Measurements from ENCODE around the gene SLC2A4.

The SLC2A4 gene

DNA sequence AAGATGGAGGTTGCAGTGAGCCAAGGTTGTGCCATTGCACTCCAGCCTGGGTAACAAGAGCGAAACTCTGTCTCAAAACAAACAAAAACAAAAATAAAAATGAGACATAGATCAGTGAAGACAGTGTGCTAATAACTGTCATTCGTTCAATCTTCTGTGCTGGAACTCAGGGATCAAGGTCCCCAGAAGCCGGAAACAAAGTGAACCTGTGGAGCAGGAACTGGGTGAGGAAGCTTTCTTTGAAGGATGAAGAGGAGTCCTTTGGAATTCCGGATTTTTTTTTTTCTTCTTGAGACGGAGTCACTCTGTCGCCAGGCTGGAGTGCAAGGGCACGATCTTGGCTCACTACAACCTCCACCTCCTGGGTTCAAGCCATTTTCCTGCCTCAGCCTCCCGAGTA lies 2.1 kb upstream of the SLC2A4 start:
- DNase-seq, result no peak

DNA sequence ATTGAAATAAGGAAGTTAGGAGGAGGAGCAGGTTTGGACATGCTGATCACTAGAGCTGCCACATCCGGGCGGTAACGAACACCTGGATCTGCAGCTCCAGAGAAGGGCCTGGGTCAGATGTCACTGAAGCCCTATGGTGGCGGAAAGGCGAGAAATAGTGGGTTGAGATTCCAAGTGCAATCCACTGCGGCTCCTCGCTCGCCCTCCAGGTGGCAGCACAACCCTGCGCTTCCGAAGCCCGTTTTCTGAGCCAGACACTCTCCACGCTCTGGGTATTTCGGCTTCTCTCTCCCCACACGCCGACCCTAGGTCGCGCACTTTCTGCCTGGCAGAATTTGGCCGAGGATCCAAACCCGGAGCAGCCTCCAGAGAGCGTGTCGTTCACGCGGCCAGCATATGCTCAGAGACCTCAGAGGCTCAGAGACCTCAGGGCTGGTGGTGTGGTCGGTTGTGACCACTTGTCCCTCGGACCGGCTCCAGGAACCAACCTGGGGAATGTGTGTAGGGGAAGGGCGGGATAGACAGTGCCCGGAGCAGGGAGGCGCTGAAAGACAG lies 922 bp upstream of the SLC2A4 start:
- DNase-seq, result peak; percentile 94

DNA sequence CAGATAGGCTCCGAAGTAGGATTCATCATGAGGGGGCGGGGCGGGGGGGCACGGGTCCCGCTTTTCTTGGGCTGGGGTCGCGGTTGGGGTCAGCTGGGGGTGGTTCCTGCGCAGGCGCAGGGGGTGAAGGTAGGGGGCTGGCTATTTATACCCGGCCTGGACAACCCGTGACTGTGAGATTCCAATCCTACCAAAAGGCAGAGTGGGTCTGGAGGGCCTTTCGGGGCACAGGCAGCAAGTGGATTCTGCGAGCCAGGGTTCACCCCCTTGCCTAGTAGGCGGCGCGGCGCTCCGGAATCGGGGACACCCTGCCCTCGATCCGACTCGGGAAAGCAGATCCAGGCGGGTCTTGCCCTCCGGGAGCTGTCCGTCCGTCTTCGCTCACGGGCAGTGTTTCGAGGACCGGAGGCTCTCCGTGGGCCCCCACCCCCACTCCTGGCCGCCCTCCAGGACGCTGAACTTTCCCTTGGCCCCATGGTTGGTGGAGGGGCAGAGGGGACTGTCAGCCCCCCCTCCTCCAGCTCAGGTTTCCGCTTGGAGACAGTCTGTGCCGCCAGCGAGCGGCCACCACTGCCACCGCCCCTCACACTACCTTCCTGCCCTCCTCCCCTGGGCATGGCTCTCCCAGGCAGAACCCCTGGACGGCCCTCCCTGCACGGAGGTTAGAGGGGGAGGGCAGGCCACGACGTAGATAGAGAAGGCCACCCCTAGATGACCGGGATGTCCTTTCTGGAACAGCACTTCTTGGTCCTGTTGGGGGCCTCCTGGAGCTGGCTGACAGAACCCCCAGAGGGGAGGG lies 634 bp downstream of the SLC2A4 start:
- peak; percentile 46 for DNase-seq

DNA sequence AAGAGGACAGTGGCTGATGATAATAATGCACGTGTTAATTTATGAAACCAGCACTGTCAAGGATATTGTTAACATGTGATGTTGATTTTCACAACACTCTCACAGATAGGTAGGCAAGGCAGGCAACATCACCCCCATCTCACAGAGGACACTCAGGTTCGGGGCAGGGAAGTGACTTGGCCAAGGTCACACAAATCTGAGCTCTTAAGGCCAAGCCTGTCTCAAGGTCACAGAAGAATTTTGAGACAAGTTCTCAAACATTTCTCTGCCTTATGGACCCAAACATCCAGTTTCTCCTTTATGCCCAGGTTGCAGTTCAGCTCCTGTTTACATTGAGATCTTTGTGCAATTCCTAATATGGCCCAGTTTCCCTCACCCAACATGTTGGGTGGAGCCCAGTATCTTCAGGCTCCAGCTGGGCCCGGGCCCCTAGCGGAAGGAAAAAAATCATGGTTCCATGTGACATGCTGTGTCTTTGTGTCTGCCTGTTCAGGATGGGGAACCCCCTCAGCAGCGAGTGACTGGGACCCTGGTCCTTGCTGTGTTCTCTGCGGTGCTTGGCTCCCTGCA lies 1.3 kb downstream of the SLC2A4 start:
- peak; percentile 89 for DNase-seq

GRCh38 chr17:7283471-7284216 lies 2.1 kb downstream of the SLC2A4 start:
- no peak for DNase-seq

- no peak for DNase-seq
Observed at GRCh38 chr17:7284911-7285310, 3.4 kb downstream of the SLC2A4 start.

- DNase-seq, result no peak
Observed at GRCh38 chr17:7285679-7286078, 4.2 kb downstream of the SLC2A4 start.

GRCh38 chr17:7289256-7290032 lies 7.9 kb downstream of the SLC2A4 start:
- DNase-seq, result no peak

DNA sequence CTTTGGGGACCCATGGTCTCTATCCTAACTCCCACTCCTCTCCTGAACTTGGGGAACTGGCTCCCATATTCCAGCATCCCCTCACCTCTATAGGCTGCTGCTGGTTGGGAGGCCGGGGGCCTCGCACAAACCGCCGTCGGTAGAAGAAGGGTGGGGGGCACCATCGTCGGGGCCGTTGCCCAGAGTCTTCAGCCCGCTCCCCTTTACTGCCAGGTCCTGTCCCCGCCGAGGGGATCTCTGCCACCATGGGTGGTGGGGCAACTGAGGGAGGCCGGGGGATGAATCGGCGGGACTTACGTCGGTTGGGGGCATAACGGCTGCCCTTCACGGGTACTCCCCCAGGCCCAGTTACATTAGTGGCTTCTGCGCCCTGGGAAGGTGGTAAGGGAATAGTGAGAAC lies 8.6 kb downstream of the SLC2A4 start:
- no peak for DNase-seq

DNA sequence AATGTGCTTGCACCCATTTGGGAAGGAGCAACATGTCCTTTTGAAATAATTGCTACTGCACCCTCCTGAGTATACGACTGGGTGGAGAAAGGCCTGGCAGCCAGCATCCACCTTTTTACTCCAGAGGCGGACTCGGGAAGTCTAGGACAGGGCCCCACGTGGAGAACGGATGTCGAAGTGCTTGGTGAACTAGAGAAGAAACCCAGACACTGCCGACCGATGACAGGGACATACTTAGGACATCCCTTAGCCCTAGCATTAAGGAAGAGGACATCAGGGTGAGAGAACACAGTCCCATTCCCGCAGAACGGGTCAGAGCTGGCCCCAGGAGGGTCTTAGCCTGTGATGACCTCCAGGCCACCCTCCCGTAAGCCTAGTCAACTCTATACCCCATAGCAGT lies 9.2 kb downstream of the SLC2A4 start:
- DNase-seq, result no peak

DNA sequence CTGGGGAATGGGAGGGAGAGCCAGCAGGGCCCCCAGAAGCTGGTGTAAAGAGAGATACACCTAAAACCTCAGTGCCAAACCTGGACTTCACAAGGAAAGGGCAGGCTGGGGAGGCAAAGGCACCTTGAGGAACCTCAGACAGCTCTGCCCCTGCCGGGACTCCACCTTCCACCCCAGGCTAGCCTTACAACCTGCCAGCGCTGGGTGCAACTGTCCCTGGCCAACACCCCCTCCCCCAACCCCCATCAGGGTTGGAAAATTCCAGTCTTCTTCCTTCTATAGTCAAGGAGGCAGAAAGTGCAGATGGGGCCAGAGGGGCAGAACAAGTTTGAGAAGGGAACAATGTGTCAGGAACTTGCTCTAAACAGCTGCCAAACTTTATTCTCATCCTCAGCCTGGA lies 10.7 kb downstream of the SLC2A4 start:
- DNase-seq, result no peak

DNA sequence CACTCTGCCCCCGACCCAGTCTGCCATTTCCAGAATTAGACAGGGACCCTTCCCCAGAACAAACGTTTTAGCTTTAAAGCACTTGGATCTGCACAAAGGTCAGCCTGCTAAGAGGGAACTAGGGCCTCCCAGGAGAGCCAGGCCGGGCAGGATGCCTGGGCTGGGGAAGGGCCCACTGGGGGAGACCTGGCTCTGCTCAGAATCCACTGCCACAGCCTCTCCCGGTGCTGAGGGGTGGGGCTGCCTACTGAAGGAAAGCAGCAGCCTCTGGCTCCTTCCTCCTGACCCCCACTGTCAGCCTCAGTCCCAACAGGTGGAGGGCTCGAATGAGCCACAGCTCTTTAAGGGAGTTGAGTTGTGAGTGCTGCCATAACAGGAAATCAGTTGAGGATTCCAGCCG lies 11.2 kb downstream of the SLC2A4 start:
- DNase-seq, result no peak

GRCh38 chr17:7293159-7293558 lies 11.6 kb downstream of the SLC2A4 start:
- no peak for DNase-seq

- peak; percentile 82 for DNase-seq
Observed at GRCh38 chr17:7293816-7294613, 12.5 kb downstream of the SLC2A4 start.

GRCh38 chr17:7294614-7295153 lies 13.2 kb downstream of the SLC2A4 start, which contains the start of gene YBX2:
YBX2 (minus strand) TSS chr17:7294639; CDS start chr17:7294500, 139 bp downstream.
- DNase-seq, result peak; percentile 84

GRCh38 chr17:7295230-7296180 lies 14.0 kb downstream of the SLC2A4 start:
- peak; percentile 49 for DNase-seq

GRCh38 chr17:7296189-7296861 lies 14.8 kb downstream of the SLC2A4 start:
- peak; percentile 88 for DNase-seq

DNA sequence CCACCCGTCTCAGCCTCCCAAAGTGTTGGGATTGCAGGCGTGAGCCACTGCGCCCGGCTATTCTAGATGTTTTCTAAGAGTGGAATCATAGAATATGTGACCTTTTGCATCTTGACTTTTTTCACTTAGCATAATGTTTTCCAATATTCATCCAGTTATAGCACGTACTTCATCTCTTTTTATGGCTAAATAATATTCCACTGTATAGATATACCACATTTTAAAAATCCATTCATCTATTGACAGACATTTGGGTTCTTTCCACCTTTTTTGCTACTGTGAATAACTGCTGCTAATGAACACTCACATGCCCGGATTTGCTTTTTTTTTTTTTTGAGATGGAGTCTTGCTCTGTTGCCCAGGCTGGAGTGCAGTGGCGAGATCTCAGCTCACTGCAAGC lies 22.7 kb downstream of the SLC2A4 start:
- no peak for DNase-seq

DNA sequence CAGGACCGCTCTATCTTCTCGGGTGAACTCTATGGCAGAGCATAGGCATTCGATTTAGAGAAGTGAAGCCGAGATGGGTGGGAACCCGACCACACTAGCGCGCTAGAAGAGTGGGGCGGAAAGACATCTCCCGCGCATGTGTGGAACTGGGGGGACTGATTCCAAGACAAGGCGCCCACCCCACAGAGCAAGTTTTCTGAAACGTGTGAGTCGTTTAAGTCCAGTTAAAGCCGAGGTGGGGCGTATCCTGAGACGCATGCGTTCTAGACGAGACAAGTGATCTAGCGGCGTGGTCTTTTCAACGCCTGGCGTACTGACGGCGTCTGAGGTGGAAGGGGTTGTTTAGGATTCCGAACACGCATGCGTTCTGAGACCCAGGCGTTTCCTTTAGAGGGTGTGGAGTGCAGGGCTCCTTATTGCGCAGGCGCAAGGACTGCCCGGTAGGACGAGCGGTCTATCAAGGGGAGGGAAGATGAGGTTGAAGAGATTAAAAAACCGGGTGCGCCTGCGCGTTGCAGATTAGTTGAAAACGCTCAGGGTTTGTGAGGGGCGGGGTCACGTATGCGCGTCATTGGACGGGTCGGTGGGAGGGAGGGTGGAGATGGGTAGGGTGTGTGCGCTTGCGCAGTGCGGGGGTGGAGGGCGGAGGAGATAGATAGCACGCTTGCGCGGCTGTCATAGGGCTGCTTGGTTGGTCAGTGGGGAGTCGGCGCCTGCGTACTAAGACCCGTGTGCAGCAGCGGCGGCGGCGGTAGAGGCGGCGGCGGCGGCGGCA lies 25.6 kb downstream of the SLC2A4 start, which contains the start of gene EIF5A:
EIF5A (plus strand) TSS at position 718 of the 775 bp plus-strand sequence. CDS start 2,008 bp downstream, outside the sequence.
- DNase-seq, result peak; percentile 100
